GM12878 (cell line): ENCODE data around the gene EIF5A. TPM values are rescaled to one million over a fixed set of nuclear protein-coding genes. Genes with fewer than 3 reads are reported as not detected.

Experiments
- BCL3 ChIP-seq: IDR thresholded peaks from 2 replicates; pipeline ENCODE4 v1.6.1; 2011; ENCODE audit warnings: borderline replicate concordance, low read depth, mild to moderate bottlenecking, moderate library complexity, low read length; ENCODE audit not compliant: insufficient read depth, poor library complexity, severe bottlenecking
- CHD1 ChIP-seq: IDR thresholded peaks from 2 replicates; pipeline ENCODE4 v1.6.1; 2012; ENCODE audit warnings: low read depth, low read length, improper control_type of control experiment
- CHD2 ChIP-seq: IDR thresholded peaks from 2 replicates; pipeline ENCODE4 v1.6.1; 2011; ENCODE audit warnings: low read depth, low read length, improper control_type of control experiment, borderline replicate concordance
- GABPA ChIP-seq: IDR thresholded peaks from 2 replicates; pipeline ENCODE4 v1.6.1; 2014; ENCODE audit warnings: antibody characterized with exemption, low read depth, mild to moderate bottlenecking, inconsistent platforms
- MEF2A ChIP-seq: IDR thresholded peaks from 2 replicates; pipeline ENCODE4 v1.6.1; 2011; ENCODE audit warnings: low read depth, mild to moderate bottlenecking, low read length, moderate library complexity; ENCODE audit not compliant: insufficient read depth
- MYC ChIP-seq: IDR thresholded peaks from 2 replicates; pipeline ENCODE4 v1.6.1; 2011; ENCODE audit warnings: mild to moderate bottlenecking, low read length, moderate library complexity, inconsistent platforms; ENCODE audit not compliant: insufficient read depth, insufficient replicate concordance, insufficient read length, severe bottlenecking
- NFYB ChIP-seq: IDR thresholded peaks from 2 replicates; pipeline ENCODE4 v1.6.1; 2011; ENCODE audit warnings: low read depth, mild to moderate bottlenecking, low read length, improper control_type of control experiment, moderate library complexity; ENCODE audit not compliant: insufficient read depth
- NR2F1 ChIP-seq: fragments of 450-650 bp; conservative IDR thresholded peaks from 2 replicates; pipeline ENCODE4 v1.6.1; 2017; ENCODE audit warnings: mild to moderate bottlenecking
- PAX8 ChIP-seq: fragments of 450-650 bp; IDR thresholded peaks from 2 replicates; pipeline ENCODE4 v1.6.1; 2017; ENCODE audit warnings: mild to moderate bottlenecking, moderate library complexity
- POLR2AphosphoS5 ChIP-seq: IDR thresholded peaks from 2 replicates; pipeline ENCODE4 v1.6.1; 2011; ENCODE audit warnings: mild to moderate bottlenecking, low read length, inconsistent platforms
- RAD21 ChIP-seq: IDR thresholded peaks from 2 replicates; pipeline ENCODE4 v1.6.1; 2011; ENCODE audit warnings: mild to moderate bottlenecking, low read depth, low read length, moderate library complexity; ENCODE audit not compliant: insufficient read depth
- SMAD1 ChIP-seq: fragments of 450-650 bp; IDR thresholded peaks from 2 replicates; pipeline ENCODE4 v1.6.1; 2018; ENCODE audit warnings: mild to moderate bottlenecking, low read depth; ENCODE audit not compliant: partially characterized antibody
- SMAD5 ChIP-seq: IDR thresholded peaks from 2 replicates; pipeline ENCODE4 v1.6.1; 2016; ENCODE audit warnings: antibody characterized with exemption, low read depth
- WRNIP1 ChIP-seq: IDR thresholded peaks from 2 replicates; pipeline ENCODE4 v1.6.1; 2011; ENCODE audit warnings: low read depth, low read length, improper control_type of control experiment, borderline replicate concordance
- polyA plus RNA-seq, 11 experiments: library from polyadenylated mRNA; depleted of rRNA in 4 of 11; unstranded in 6 of 11; stranded (reverse) in 5 of 11; fragments of >200 nt; fragmentation: Nextera tagmentation in 4 of 11; fragmentation: Illumina TruSeq in 1 of 11; extraction: Ambion mirVana in 4 of 11; extraction: Trizol in 1 of 11; gene quantifications; 1 replicate in 1 of 11; 2 replicates in 10 of 11; pipeline versions ENCODE4 v1.2.1 to v1.2.3, GENCODE V29; 2011 to 2016; ENCODE audit warnings: inconsistent platforms in 2 of 11, missing spikeins in 2 of 11, low read depth in 1 of 11
- total RNA-seq, 4 experiments: library from RNA; depleted of rRNA in 3 of 4; stranded (reverse); fragments of >200 nt in 3 of 4; fragmentation: Illumina TruSeq in 1 of 4; extraction: Trizol in 1 of 4; gene quantifications; 2 replicates each; pipeline versions ENCODE4 v1.2.1 to v1.2.3, GENCODE V29; 2013 to 2021
- TF ChIP-seq, protein P1 (sequence below): fragments of 450-650 bp; IDR thresholded peaks from 2 replicates; pipeline ENCODE4 v1.6.1; 2016; ENCODE audit warnings: mild to moderate bottlenecking
- TF ChIP-seq, protein P2 (sequence below): IDR thresholded peaks from 2 replicates; pipeline ENCODE4 v1.6.1; 2011; ENCODE audit warnings: low read depth, mild to moderate bottlenecking, low read length, moderate library complexity, borderline replicate concordance; ENCODE audit errors: extremely low read depth
- TF ChIP-seq, protein P3 (sequence below): fragments of 450-650 bp; IDR thresholded peaks from 2 replicates; pipeline ENCODE4 v1.6.1; 2017; ENCODE audit warnings: mild to moderate bottlenecking, low read depth, inconsistent platforms; ENCODE audit not compliant: poor library complexity, severe bottlenecking
- TF ChIP-seq, protein P4 (sequence below): fragments of 450-650 bp; IDR thresholded peaks from 2 replicates; pipeline ENCODE4 v1.6.1; 2016; ENCODE audit warnings: mild to moderate bottlenecking
- TF ChIP-seq, protein P5 (sequence below): fragments of 450-650 bp; IDR thresholded peaks from 2 replicates; pipeline ENCODE4 v1.6.1; 2017; ENCODE audit warnings: mild to moderate bottlenecking

Gene EIF5A
- total and polyA plus RNA-seq, 10 of the 15 experiments (the other 5 are each of a cell fraction or from before 2014, with no cell fraction given), result 26.5 to 1,792 (median 944) TPM

DNA sequence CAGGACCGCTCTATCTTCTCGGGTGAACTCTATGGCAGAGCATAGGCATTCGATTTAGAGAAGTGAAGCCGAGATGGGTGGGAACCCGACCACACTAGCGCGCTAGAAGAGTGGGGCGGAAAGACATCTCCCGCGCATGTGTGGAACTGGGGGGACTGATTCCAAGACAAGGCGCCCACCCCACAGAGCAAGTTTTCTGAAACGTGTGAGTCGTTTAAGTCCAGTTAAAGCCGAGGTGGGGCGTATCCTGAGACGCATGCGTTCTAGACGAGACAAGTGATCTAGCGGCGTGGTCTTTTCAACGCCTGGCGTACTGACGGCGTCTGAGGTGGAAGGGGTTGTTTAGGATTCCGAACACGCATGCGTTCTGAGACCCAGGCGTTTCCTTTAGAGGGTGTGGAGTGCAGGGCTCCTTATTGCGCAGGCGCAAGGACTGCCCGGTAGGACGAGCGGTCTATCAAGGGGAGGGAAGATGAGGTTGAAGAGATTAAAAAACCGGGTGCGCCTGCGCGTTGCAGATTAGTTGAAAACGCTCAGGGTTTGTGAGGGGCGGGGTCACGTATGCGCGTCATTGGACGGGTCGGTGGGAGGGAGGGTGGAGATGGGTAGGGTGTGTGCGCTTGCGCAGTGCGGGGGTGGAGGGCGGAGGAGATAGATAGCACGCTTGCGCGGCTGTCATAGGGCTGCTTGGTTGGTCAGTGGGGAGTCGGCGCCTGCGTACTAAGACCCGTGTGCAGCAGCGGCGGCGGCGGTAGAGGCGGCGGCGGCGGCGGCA is at the start of gene EIF5A (continued):
- TF ChIP-seq MEF2A (0 out of 2 replicates have a peak, but pooled peaks have one; percentile 37), MYC (peak; percentile 25), BCL3 (no peak), CHD1 (no peak; the same call in 1 of the 2 replicates), RAD21 (no peak), NR2F1 (no peak), POLR2AphosphoS5 (peak; percentile 92), PAX8 (no peak), SMAD1 (peak; percentile 73), SMAD5 (peak; percentile 82), WRNIP1 (no peak), CHD2 (peak; percentile 50; the same call in 1 of the 2 replicates), GABPA (no peak; the same call in 1 of the 2 replicates), NFYB (no peak)
- TF ChIP-seq, protein P1, sequence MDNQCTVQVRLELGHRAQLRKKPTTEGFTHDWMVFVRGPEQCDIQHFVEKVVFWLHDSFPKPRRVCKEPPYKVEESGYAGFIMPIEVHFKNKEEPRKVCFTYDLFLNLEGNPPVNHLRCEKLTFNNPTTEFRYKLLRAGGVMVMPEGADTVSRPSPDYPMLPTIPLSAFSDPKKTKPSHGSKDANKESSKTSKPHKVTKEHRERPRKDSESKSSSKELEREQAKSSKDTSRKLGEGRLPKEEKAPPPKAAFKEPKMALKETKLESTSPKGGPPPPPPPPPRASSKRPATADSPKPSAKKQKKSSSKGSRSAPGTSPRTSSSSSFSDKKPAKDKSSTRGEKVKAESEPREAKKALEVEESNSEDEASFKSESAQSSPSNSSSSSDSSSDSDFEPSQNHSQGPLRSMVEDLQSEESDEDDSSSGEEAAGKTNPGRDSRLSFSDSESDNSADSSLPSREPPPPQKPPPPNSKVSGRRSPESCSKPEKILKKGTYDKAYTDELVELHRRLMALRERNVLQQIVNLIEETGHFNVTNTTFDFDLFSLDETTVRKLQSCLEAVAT, result peak; percentile 100
- TF ChIP-seq, protein P2, sequence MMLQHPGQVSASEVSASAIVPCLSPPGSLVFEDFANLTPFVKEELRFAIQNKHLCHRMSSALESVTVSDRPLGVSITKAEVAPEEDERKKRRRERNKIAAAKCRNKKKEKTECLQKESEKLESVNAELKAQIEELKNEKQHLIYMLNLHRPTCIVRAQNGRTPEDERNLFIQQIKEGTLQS, result no peak
- TF ChIP-seq, protein P3, sequence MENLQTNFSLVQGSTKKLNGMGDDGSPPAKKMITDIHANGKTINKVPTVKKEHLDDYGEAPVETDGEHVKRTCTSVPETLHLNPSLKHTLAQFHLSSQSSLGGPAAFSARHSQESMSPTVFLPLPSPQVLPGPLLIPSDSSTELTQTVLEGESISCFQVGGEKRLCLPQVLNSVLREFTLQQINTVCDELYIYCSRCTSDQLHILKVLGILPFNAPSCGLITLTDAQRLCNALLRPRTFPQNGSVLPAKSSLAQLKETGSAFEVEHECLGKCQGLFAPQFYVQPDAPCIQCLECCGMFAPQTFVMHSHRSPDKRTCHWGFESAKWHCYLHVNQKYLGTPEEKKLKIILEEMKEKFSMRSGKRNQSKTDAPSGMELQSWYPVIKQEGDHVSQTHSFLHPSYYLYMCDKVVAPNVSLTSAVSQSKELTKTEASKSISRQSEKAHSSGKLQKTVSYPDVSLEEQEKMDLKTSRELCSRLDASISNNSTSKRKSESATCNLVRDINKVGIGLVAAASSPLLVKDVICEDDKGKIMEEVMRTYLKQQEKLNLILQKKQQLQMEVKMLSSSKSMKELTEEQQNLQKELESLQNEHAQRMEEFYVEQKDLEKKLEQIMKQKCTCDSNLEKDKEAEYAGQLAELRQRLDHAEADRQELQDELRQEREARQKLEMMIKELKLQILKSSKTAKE, result peak; percentile 27
- TF ChIP-seq, protein P4, sequence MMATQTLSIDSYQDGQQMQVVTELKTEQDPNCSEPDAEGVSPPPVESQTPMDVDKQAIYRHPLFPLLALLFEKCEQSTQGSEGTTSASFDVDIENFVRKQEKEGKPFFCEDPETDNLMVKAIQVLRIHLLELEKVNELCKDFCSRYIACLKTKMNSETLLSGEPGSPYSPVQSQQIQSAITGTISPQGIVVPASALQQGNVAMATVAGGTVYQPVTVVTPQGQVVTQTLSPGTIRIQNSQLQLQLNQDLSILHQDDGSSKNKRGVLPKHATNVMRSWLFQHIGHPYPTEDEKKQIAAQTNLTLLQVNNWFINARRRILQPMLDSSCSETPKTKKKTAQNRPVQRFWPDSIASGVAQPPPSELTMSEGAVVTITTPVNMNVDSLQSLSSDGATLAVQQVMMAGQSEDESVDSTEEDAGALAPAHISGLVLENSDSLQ, result peak; percentile 91
- TF ChIP-seq, protein P5, sequence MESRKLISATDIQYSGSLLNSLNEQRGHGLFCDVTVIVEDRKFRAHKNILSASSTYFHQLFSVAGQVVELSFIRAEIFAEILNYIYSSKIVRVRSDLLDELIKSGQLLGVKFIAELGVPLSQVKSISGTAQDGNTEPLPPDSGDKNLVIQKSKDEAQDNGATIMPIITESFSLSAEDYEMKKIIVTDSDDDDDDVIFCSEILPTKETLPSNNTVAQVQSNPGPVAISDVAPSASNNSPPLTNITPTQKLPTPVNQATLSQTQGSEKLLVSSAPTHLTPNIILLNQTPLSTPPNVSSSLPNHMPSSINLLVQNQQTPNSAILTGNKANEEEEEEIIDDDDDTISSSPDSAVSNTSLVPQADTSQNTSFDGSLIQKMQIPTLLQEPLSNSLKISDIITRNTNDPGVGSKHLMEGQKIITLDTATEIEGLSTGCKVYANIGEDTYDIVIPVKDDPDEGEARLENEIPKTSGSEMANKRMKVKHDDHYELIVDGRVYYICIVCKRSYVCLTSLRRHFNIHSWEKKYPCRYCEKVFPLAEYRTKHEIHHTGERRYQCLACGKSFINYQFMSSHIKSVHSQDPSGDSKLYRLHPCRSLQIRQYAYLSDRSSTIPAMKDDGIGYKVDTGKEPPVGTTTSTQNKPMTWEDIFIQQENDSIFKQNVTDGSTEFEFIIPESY, result no peak
